H1 (cell line): ENCODE data around the gene TMED5.

Experiments used
- CTCF ChIP-seq, 3 experiments: IDR thresholded peaks; 1 replicate in 2 of 3; 2 replicates in 1 of 3; pipeline versions ENCODE4 v1.5.1 to v1.6.1; 2011; ENCODE audit warnings: low read length in 3 of 3, mild to moderate bottlenecking in 3 of 3, inconsistent platforms in 2 of 3, low read depth in 1 of 3, moderate library complexity in 1 of 3; ENCODE audit not compliant: insufficient read depth in 1 of 3; ENCODE audit errors: control extremely low read depth in 1 of 3
- POLR2AphosphoS5 ChIP-seq: IDR thresholded peaks from 2 replicates; pipeline ENCODE4 v1.6.1; 2011; ENCODE audit warnings: low read depth, low read length
- ZNF274 ChIP-seq: IDR thresholded peaks from 2 replicates; pipeline ENCODE4 v1.7.0; 2012; ENCODE audit warnings: low read length, borderline replicate concordance; ENCODE audit errors: extremely low read depth

DNA sequence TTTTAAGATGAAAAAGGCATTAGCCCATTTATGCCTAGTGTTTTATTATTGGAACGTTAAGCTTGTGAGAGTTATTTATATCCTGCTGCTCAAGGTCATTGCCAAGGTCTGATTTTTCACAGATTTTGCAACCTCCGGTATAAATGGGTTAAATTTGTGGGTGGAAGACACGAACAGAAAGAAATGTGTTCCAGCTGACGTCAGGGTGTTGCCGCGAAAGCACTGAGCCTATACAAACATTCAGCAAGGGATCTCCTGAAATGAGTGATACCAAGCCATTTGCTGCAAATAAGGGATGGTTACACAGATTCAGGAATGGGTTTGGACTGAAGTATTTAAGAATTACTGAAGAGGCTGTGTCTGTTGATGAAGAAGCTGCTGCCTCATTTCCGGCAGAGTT lies 32.2 kb downstream of the TMED5 start:
- TF ChIP-seq ZNF274 = no peak
- TF ChIP-seq CTCF (IDR thresholded peaks at IDR 0.05; ENCODE audit: control extremely low read depth in 1 of 3, insufficient read depth in 1 of 3, low read depth in 1 of 3, low read length in 3 of 3) = no peak
- TF ChIP-seq POLR2AphosphoS5 = no peak
